GM19238 (cell line): Measurements from ENCODE around the gene OR1M1.

Experiments
- DNase-seq: peaks from one replicate; pipeline ENCODE4 v3.0.0; 2011; ENCODE audit warnings: low spot score; ENCODE audit not compliant: insufficient read length

Gene OR1M1

GRCh38 chr19:9075064-9075949 lies 11.6 kb upstream of the OR1M1 start:
- no peak for DNase-seq

- no peak for DNase-seq
These were observed 10.0 kb upstream of the OR1M1 start for GRCh38 chr19:9076901-9077300.

GRCh38 chr19:9078651-9079050 lies 8.2 kb upstream of the OR1M1 start:
- DNase-seq = no peak

GRCh38 chr19:9107375-9107774 lies 20.5 kb downstream of the OR1M1 start, which contains the start of gene OR7G2:
OR7G2 (minus strand) TSS chr19:9107475; CDS start chr19:9103243, 4,232 bp downstream.
- no peak for DNase-seq

GRCh38 chr19:9109959-9110358 lies 23.1 kb downstream of the OR1M1 start:
- DNase-seq = no peak

- DNase-seq = no peak
These were observed 28.5 kb downstream of the OR1M1 start, which contains the start of gene OR7G1 for GRCh38 chr19:9115307-9115813. OR7G1 (minus strand) TSS chr19:9115763; CDS start chr19:9115763, 0 bp downstream.

- no peak for DNase-seq
These were observed 29.7 kb downstream of the OR1M1 start for GRCh38 chr19:9116547-9116946.

- no peak for DNase-seq
These were observed 40.1 kb downstream of the OR1M1 start, which contains the start of gene OR7G3 for GRCh38 chr19:9126900-9127405. OR7G3 (minus strand) TSS chr19:9126950; CDS start chr19:9126950, 0 bp downstream.

GRCh38 chr19:9128171-9128570 lies 41.3 kb downstream of the OR1M1 start:
- DNase-seq = no peak

GRCh38 chr19:9130965-9131364 lies 44.1 kb downstream of the OR1M1 start:
- DNase-seq = no peak

- no peak for DNase-seq
These were observed 45.6 kb downstream of the OR1M1 start for GRCh38 chr19:9132422-9132821.

GRCh38 chr19:9139609-9140158 lies 52.8 kb downstream of the OR1M1 start:
- DNase-seq = no peak

- DNase-seq = peak; percentile 78
These were observed 53.5 kb downstream of the OR1M1 start, which contains the start of gene ZNF317 for GRCh38 chr19:9140159-9140874. ZNF317 (plus strand) TSS chr19:9140397; CDS start chr19:9156017, 15,620 bp downstream.

GRCh38 chr19:9144920-9145319 lies 58.1 kb downstream of the OR1M1 start:
- no peak for DNase-seq
